SIG-M5 (cell line): ENCODE measurements around the gene IQCC.
"Not testable (repeated sequence)": the region's sequence is repeated elsewhere in the genome, so short reads cannot be mapped to it uniquely, and the experiment has no call there.

Experiments
- DNase-seq: peaks from one replicate; lab custom pipeline; 2025; lab: John Stamatoyannopoulos, UW

IQCC gene

DNA sequence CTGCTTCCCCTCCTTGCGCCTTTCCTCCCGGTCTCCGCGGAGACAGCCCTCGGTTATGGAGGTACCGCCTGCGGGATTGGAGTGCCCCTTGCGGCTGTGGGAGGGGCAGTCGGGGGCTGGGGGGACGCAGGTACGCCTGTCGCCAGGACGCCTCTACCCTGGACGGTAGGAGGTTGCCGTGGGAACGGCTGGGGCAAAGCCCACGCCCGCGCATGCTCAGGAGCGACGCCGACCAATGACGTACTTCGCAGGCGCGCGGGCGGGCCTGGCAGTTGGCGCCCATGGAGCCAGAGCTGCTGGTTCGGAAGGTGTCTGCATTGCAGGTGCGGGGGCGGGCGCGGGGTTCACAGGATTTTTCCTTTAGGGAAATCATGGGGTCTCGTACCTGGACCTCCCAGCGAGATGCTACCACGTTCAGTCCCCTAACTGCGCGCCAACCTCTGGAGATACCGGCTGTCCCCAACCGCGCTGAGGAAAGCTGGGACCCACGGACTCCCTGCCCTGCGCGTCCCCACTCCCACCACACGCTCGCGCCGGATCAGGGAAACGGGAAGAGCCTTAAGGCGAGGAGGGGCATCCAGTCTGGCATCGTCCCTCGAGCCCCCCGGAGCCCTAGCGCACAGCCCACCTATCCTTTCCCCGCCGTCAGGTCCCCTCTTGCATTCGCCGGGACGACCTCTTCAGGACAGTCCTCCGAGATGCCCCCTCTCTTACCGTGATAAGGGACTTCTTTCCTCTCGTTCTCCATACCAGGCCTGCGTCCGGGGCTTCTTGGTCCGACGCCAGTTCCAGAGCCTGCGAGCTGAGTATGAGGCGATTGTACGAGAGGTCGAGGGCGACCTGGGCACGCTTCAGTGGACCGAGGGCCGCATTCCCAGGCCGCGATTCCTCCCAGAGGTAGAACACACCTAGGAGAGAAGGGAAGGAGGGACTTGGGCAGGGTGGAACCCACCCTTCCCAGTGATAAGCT lies at the start of gene IQCC:
Gene IQCC (plus strand): TSS at position 271 of the 970 bp plus-strand sequence. CDS start 11 bp downstream, at position 282.
- DNase-seq, result no peak

DNA sequence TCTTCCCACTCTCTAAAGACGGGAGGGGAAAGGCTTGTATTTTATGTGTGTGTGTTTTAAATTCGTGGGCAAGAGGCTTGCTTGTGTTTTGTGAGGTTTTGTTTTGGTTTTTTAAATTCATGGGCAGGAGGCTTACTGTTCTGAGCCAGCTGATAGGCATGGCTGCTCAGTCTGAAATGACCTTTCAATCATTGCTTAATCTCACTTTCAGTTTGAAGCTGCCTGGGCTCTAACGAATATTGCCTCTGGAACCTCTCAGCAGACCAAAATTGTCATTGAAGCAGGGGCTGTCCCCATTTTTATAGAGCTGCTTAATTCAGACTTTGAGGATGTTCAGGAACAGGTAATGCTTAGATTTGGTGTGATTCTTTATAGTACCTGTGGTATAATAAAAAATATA lies 46.3 kb upstream of the IQCC start:
- DNase-seq, result no peak

DNA sequence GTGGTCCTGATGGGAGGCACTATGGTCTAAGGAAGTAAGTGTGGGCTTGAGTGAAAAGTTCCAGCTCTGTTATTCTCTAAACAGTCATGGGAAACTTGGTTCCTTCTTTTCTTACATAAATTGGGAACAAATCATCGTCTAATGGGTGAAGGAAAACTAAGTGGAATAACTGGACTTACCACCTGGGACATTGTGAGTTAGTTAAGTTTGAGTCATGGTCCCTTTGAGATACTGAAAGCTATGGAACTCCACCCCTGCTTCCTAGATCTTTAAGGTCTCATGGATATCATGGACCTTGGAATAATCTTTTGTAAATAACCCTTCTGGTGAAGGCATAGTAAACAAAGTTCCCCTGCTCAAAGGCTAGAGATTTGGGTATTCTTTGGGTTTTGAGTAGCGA lies 42.1 kb upstream of the IQCC start:
- DNase-seq, result no peak

DNA sequence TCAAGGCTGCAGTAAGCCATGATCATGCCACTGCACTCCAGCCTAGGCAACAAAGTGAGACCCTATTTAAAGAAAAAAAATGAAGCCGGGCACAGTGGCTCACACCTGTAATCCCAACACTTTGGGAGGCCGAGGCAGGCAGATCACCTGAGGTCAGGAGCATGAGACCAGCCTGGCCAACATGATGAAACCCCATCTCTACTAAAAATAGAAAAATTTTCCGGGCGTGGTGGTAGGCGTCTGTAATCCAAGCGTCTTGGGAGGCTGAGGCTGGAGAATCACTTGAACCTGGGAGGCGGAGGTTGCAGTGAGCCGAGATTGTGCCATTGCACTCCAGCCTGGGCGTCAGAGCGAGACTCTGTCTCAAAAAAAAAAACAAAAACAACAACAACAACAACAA lies 39.8 kb upstream of the IQCC start:
- DNase-seq, result not testable (repeated sequence)

DNA sequence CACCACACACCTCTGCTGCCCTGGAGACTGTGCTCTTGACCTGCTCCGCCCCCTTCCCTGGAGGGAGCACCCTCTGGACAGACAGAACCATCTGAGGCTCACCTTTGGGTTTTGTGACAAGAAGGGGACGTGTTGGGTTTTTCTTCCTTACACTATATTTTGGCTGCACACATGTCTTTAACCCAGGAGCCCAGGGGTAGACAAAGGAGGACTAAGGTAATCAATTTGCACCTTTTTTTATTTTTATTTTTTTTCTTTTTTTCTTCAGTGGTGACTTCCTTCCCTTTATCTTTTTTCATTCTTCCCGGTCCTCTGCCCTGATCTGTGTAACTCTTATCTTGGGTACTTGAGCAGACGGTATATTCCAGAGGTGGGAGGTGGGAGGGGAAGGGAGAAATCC lies 34.5 kb upstream of the IQCC start:
- DNase-seq, result no peak

DNA sequence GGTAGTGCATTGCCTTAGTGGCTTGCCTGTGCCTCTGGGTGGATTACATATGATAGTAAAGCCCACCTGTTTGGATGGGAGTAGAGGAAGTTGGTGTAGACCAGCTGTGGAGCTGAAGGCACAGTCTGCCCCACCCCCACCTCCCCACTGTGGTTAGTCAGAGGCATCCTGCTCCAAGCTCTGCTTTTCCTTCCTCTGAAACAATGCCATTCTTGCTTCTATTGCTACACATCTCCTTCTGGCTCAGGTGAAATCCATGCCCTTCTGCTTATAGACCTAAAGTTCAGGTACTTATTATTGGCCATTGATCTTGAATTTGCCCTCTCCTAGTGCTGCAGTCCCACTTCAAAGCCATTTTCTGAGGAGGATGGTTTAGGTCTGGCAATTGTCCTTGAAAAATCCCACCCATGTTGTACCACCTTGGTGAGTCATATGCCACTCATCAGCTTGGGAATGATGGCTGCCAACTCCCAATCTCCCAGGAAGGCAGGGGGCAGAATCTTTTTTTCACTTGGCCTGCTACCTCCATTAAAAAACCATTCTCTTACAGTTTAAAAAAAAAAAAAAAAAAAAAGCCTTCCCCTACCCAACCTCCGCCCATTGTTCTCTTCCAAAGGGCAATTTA lies 32.7 kb upstream of the IQCC start:
- no peak for DNase-seq

DNA sequence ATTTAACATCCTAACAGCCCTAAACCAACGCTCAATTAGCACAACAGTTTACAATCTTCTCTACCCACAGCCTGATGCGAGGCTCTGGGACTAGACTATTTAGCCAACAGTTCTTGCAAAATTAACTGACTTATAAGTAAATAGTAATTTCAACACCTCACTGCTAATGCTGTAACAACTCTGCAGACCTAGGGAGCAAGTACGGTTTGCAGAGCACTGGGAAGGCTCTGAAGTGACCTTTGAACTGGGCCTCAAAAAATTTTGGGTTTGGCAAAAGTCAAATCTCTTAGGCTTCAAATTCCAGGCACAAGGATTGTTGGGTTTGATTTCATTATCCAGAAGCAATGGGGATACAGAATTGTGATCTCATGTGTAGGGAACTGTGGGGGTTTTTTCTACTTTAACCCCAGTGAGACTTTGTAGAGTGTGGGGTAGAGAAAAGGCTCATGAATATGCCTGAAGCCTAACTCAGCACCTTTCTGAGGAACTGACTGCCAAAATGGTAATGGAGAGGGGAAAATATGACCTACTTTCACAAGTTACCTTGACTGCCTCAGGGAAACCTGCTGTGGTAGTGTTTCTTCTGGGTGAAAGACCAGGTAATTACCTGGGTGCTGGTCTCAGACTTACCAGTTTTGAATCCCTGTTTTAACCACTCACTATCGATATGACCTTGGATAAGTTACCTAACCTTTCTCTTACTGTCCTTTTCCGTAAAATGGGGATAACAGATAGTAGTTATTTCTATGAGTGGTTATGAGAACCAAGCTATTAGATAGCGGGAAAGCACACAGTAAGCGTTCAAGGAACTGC lies 26.9 kb upstream of the IQCC start:
- DNase-seq, result peak; percentile 22

DNA sequence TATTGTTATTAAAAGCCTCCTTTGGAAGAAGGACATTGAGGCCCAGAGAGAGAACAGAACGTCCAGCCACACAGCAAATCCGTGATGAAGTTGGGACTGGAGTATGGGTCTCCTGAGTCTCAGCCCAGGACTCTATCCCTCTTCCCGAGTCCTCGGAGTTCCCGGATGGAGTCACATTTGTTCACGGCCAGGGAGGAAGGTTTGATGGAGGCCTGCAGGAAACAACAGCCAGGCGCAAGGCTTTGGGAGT lies 26.4 kb upstream of the IQCC start:
- DNase-seq, result no peak

DNA sequence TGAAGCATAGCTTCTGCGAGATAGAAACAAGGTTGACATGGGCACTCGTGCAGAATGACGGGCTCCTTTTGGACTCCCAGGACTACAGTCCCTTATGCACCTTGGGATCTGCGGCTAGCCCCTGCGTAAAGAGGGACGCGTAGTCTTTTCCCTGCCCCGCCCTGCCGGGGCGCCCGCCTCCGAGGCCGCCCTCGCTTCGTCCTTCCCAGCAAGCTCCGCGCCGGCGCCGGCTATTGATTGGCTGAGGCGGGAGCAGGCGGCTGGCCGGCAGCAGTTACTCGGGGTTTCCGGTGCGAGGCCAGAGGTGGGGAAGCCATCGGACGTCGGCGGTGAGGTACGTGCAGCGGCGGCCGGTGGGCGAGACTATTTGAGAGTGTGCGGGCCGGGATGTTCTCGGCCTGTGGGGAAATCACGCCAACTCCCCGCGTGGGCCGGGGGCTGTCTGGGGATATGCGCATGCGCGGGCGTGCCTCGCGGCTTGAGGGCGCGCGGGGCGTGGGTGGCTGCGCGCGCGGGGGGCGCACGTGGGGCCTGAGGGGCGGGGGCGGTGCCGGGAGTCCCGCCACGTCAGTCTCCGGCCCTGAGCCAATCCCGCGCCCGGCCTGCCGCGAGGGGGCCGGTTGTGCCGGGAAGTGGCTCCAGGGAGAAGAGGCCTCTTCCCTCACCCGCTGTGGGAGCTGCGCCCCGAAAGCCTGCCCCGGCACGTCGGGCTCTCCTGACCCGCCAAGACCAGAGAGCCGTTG lies 25.9 kb upstream of the IQCC start, which contains the start of gene TXLNA:
Gene TXLNA (plus strand): TSS at position 233 of the 743 bp plus-strand sequence. CDS start 671 bp downstream, outside the sequence.
- DNase-seq, result no peak

DNA sequence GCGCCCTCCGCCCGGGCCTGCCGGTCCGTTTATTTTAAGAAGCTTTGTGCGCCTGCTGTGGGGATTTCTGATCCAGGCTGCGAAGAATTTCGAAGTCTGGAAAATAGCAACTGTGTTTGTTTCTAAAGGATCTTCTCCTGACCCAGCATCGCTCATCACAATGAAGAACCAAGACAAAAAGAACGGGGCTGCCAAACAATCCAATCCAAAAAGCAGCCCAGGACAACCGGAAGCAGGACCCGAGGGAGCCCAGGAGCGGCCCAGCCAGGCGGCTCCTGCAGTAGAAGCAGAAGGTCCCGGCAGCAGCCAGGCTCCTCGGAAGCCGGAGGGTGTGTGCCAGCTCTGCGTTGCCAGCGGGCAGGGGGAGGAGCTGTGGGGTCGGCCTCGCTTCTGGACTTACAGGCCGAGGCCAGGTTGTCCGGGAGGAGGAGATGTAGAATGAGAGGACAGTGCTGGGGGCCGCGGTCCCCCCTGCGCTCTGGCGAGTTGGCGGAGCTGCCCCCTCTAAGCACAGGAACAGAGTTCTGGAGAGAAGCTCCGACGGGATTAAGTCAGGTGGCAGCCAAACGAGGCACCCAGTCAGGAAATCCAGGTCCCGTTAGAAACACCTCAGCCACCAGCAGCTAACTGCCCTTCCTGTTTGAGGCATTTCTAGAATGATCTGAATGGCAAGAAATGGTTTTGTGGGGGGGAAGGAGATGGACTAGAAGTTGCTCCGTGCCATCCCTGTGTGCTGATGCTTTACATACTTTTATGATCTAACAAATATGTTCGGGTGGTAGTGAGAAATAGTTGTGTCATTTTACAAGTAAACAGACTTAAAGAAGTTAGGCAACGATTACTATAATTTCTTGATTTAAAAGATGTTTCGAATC lies 25.0 kb upstream of the IQCC start:
- no peak for DNase-seq

DNA sequence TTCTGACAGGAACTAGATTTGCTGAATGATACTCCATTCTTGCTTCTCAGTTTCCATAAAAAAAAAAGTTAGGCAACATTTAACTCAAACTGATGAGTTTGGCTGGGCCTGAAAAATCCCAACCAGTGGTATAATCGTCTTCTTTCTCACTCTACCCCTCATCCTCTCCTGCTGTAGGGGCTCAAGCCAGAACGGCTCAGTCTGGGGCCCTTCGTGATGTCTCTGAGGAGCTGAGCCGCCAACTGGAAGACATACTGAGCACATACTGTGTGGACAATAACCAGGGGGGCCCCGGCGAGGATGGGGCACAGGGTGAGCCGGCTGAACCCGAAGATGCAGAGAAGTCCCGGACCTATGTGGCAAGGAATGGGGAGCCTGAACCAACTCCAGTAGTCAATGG lies 24.4 kb upstream of the IQCC start:
- DNase-seq, result no peak

DNA sequence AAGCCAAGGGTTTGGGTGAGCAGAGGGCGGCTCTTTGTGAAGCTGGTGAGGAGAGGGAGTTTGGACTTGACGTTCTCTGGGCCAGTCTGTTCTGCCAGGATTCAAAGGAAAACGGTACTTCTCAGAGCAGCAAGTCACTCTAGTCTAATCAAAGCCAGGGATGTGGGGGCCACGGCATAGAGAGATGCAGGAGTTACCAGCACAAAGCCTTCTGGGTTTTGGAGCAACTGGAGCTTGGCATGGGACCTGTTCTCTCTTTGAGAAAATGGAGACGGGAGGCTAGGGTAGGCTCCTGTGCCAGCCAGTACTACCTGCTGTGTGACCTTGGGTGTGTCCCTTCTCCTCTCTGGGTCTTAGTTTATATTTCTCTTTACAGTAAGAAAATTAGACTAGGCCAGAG lies 23.9 kb upstream of the IQCC start:
- no peak for DNase-seq

DNA sequence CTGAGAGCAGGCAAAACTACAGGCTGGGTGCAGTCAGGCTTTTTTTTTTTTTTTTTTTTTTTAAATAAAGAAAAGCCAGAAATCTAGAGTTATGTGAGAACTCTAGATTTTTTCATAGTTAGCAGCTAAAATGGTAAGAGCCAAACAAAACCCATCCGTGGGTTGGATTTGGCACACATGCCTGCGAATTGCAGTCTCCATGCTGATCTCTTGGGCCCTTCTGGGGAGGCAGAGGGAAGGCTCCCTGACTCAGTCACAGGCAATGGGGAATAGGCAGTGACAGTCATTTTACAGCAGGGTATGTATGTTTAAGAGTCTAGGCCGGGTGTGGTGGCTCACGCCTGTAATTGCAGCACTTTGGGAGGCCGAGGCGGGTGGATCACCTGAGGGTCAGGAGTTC lies 23.4 kb upstream of the IQCC start:
- no peak for DNase-seq

DNA sequence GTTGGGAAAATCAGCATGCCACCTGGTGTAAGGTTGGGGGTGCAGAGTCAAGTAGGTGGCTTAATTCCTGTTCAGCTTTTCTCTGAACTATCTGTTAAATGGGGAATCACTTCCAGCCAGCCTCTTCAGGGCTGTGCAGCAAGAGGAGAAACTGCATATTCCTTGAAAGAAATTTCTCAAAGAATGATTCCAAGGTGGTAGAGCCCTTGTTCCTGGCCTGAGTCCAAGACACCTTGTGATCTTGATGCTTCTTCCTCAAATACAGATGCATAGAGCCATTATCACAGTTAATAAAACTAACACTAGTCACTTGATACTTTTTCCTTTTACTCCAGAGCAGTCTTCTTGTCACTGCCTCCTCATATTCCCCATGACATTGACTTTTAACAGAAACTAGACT lies 20.8 kb upstream of the IQCC start:
- no peak for DNase-seq

DNA sequence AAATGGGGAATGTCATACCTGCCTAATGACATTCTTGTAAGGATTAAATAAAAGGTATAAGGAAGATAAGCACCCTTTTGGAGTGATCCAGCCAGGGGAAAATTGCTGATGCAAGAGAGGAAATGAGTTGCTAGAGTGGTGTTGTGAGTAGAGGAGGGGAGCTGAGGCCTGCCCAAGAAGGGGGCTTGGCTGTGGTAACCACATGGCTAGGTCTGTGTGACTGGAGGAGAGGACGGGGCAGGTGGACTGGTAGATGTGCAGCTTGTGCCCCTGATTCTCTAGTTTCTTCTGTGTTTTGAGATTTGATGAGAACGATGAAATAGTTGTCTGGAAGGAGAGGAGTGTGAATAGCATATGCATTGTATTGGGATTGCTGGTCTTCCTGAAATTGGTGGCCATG lies 19.4 kb upstream of the IQCC start:
- DNase-seq, result no peak

DNA sequence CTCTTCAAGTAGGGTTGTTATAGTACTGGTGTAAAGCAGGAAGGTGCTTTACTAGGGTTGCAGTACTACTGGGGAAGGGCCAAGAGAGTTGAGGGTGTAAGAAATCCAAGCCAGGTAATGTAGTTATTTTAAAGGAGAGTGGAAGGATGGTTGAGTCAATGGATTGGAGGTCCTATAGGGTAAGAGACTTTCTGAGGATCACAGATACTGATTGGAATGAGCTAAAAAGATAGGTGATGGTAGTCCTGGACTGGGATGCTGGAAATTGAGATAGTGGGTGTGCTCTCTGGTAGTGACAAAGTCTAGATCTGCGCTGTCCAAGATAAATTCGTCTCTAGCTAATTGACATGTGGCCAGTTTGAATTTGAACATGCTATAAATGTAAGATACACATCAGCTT lies 19.0 kb upstream of the IQCC start:
- no peak for DNase-seq

DNA sequence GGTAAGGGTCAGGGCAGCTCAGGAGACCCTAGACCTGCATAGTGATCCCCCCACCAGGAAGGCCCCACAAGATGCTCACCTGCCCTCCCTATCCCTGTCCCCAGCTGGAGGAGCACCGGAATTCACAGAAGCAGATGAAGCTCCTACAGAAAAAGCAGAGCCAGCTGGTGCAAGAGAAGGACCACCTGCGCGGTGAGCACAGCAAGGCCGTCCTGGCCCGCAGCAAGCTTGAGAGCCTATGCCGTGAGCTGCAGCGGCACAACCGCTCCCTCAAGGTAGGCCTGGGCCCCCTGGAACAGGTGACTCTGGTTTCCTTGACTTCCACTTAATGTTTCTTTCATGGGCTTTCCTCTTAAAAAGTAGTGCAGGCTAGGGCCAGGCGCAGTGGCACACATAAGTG lies 17.6 kb upstream of the IQCC start:
- no peak for DNase-seq

DNA sequence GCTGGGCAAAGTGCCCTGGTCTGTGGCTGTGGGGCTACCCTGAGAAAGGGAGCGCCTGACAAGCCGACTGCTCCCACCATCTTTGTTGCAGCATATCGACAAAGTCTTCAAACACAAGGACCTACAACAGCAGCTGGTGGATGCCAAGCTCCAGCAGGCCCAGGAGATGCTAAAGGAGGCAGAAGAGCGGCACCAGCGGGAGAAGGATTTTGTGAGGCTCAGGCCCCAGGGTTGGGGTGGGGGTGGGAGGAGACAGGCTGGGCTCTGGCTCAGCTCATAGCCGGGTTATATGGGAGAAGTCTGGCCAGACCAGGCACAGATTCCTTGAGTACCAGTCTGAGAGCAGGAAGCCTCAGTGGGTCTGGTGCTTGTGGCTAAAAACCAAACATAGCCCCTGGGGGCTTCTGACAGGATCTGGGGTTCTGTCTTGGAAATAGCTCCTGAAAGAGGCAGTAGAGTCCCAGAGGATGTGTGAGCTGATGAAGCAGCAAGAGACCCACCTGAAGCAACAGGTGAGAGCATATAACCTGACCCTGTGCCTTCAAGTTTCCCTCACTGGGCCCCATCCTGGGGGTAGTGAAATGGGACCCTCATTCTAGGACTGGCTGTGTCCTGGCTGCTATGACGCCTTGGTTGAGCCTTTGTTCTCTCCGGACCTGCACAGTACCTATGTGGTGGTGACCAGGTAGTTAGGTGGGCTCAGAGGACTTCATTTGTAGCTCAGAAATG lies 13.1 kb upstream of the IQCC start:
- DNase-seq, result no peak

DNA sequence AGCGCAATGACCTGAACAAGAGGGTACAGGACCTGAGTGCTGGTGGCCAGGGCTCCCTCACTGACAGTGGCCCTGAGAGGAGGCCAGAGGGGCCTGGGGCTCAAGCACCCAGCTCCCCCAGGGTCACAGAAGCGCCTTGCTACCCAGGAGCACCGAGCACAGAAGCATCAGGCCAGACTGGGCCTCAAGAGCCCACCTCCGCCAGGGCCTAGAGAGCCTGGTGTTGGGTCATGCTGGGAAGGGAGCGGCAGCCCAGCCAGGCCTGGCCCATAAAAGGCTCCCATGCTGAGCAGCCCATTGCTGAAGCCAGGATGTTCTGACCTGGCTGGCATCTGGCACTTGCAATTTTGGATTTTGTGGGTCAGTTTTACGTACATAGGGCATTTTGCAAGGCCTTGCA lies 10.5 kb upstream of the IQCC start:
- DNase-seq, result no peak

DNA sequence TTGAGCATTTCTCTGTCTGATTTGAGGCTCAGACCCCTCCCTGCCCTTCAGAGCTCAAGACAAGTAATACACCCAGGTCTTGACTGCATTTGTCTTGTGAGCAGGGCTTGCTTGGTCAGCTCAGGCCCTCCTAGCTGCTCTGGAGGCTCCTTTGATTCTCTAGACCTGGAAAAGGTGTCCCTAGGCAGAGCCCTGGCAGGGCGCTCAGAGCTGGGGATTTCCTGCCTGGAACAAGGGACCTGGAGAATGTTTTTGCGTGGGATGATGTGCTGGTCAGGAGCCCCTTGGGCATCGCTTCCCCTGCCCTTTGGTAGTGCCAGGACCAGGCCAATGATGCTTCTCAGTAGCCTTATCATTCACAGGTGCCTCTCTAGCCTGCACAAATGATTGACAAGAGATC lies 9.9 kb upstream of the IQCC start:
- DNase-seq, result no peak
